ENCODE results near the gene COPS7B. TPM values are rescaled to one million over a fixed set of nuclear protein-coding genes. Genes with fewer than 3 reads are reported as not detected.

COPS7B gene
- total RNA-seq, 1 experiment from 2014 or later = 66.5 TPM

- Histone ChIP-seq H3K9me3 (ENCODE audit: low read depth, low read length, poor library complexity, severe bottlenecking) (no peaks in the 10 kb centered on the region), H3K4me3 (ENCODE audit: low read depth, low read length, poor library complexity, severe bottlenecking) (no peak overlapping the region), H3K36me3 (ENCODE audit: insufficient read depth, low read length, poor library complexity, severe bottlenecking) (peaks cover 39% of the 10 kb centered on the region), H3K27ac (ENCODE audit: low read depth, low read length, poor library complexity, severe bottlenecking) (no peak overlapping the region), H3K27me3 (replicated peaks; ENCODE audit: insufficient read depth, low read depth, low read length, poor library complexity) (no peaks in the 10 kb centered on the region), H3K4me1 (ENCODE audit: insufficient read depth, low read length, poor library complexity, severe bottlenecking) (no peaks in the 10 kb centered on the region)
- peak; percentile 81 for DNase-seq (ENCODE audit: low spot score)
- intact Hi-C loops (cut with micrococcal nuclease; ENCODE audit: unreplicated experiment) = no loop called here
- POLR2A ChIA-PET (ENCODE audit: low non-redundant PET) = no interaction called here
- CTCF ChIA-PET = interaction anchor here (0.6 kb wide), 1 partner anchor 128 kb away, joined by 3 read pairs; no protein-coding TSS in a partner anchor
- BruUV-seq (replicated peaks) = no TSS peak
- TF ChIP-seq EZH2 (IDR thresholded peaks at IDR 0.05; ENCODE audit: borderline replicate concordance, low read depth, low read length, poor library complexity, severe bottlenecking) = no peak
- peak; percentile 50 for TF ChIP-seq CTCF (conservative IDR thresholded peaks at IDR 0.05; ENCODE audit: low read depth, low read length)
These were observed 9.5 kb downstream of the COPS7B start for GRCh38 chr2:231795525-231796327.

GRCh38 chr2:231800493-231801091 lies 14.3 kb downstream of the COPS7B start:
- intact Hi-C loops (cut with micrococcal nuclease; ENCODE audit: unreplicated experiment) = no loop called here
- Histone ChIP-seq H3K27ac (ENCODE audit: low read depth, low read length, poor library complexity, severe bottlenecking) (no peak overlapping the region), H3K27me3 (replicated peaks; ENCODE audit: insufficient read depth, low read depth, low read length, poor library complexity) (no peaks in the 10 kb centered on the region), H3K4me3 (ENCODE audit: low read depth, low read length, poor library complexity, severe bottlenecking) (no peak overlapping the region), H3K36me3 (ENCODE audit: insufficient read depth, low read length, poor library complexity, severe bottlenecking) (peaks cover 30% of the 10 kb centered on the region), H3K9me3 (ENCODE audit: low read depth, low read length, poor library complexity, severe bottlenecking) (no peaks in the 10 kb centered on the region), H3K4me1 (ENCODE audit: insufficient read depth, low read length, poor library complexity, severe bottlenecking) (no peaks in the 10 kb centered on the region)
- CTCF ChIA-PET = interaction anchor here (0.5 to 0.7 kb wide), 2 partner anchors 283 to 461 kb away, joined by 3 to 4 read pairs; no protein-coding TSS in a partner anchor
- POLR2A ChIA-PET (ENCODE audit: low non-redundant PET) = no interaction called here
- no TSS peak for BruUV-seq (replicated peaks)
- DNase-seq (ENCODE audit: low spot score) = peak; percentile 55
- TF ChIP-seq CTCF (conservative IDR thresholded peaks at IDR 0.05; ENCODE audit: low read depth, low read length) = peak; percentile 84
- TF ChIP-seq EZH2 (IDR thresholded peaks at IDR 0.05; ENCODE audit: borderline replicate concordance, low read depth, low read length, poor library complexity, severe bottlenecking) = no peak

- CTCF ChIA-PET = no interaction called here
- H3K4me3 ChIP-seq (ENCODE audit: low read depth, low read length, poor library complexity, severe bottlenecking) = no peak overlapping the region
- no peaks in the 10 kb centered on the region for H3K27me3 ChIP-seq (replicated peaks; ENCODE audit: insufficient read depth, low read depth, low read length, poor library complexity)
- H3K9me3 ChIP-seq (ENCODE audit: low read depth, low read length, poor library complexity, severe bottlenecking) = no peaks in the 10 kb centered on the region
- peaks cover 24% of the 10 kb centered on the region for H3K36me3 ChIP-seq (ENCODE audit: insufficient read depth, low read length, poor library complexity, severe bottlenecking)
- intact Hi-C loops (cut with micrococcal nuclease; ENCODE audit: unreplicated experiment) = no loop called here
- no peak for DNase-seq (ENCODE audit: low spot score)
- TF ChIP-seq CTCF (conservative IDR thresholded peaks at IDR 0.05; ENCODE audit: low read depth, low read length) (no peak), EZH2 (IDR thresholded peaks at IDR 0.05; ENCODE audit: borderline replicate concordance, low read depth, low read length, poor library complexity, severe bottlenecking) (no peak)
- POLR2A ChIA-PET (ENCODE audit: low non-redundant PET) = no interaction called here
- H3K27ac ChIP-seq (ENCODE audit: low read depth, low read length, poor library complexity, severe bottlenecking) = no peak overlapping the region
- BruUV-seq (replicated peaks) = no TSS peak
- no peaks in the 10 kb centered on the region for H3K4me1 ChIP-seq (ENCODE audit: insufficient read depth, low read length, poor library complexity, severe bottlenecking)
These were observed 17.4 kb downstream of the COPS7B start for GRCh38 chr2:231803501-231804138.

All from A673 (cell line).